HG02885 (cell line): ENCODE measurements around the gene LYL1.

Experiments used
- ATAC-seq: cut with Tn5 transposase; IDR thresholded peaks from one replicate; pipeline ENCODE4 v1.9.1; 2021; ENCODE audit warnings: mild to moderate bottlenecking; ENCODE audit not compliant: unreplicated experiment, poor library complexity

LYL1 gene

GRCh38 chr19:13060964-13061927 lies 41.4 kb downstream of the LYL1 start:
- no peak for ATAC-seq

DNA sequence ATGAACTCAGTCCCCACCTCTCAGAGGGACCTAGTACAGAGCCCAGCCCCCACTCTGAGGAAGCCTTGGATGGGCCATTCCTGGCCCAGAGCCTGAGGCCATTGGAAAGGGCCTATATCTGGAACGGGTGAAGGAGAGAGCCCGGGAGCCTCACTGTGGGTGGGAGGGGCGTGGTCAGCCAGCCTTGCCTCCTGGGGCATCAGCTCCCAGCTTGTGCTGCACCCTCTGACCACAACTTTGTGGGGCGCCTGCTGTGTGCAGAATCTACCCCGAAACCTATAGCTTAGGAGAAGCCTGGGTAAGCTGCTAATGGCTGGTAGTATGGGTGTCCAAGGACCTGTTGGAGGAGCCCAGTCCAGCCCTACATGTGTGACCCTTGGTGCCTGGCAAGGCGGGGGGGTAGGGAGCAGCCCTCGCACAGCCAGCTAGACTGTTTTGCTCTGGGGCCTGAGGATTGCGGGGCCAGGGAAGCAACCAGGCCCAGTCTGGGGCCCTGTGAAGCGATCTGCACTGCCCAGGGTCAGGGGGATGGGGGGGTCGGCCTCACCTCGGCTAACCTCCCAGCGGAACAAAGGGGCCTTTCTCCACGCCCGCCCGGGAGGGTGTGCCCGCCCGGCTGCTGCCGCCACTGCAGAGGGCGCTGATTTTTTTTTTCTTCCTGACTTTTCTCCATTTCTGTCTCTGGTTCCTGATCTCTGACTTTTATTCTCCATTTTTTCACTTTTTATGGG lies 42.3 kb downstream of the LYL1 start:
- no peak for ATAC-seq

DNA sequence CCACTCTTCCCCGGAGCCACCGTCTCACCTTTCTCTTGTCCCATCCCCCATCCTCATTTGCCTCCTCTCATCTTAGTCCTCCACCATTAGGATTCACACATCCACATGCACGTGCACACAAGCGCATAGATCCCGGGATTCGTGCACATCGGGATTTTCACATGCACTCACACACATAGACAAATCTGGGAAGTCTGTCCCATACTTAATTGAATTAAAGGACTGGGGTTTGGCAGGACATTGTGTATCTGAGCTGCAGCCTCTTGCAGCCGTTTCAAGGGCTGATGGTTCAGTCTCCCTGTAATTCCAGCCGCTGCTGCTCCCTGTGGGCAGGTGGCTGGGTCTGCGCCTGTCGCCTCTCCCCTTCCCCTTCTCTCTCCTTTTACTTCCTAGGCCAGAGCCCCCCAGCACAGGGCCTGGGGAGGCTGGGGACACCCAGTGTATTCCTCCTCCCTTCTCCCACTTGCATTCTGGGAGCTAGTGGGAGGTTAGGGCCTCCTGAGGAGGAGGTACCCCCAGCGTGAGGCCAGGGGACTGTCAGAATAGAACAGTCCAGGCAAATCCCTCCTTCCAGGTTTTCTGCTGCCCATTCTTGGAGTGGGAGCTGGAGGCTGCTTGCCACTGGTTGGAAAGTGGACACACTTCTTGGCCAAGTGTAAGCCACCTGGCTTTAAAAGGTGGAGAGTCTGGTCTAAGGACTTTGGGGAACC lies 43.6 kb downstream of the LYL1 start:
- ATAC-seq: no peak

GRCh38 chr19:13057744-13058143 lies 44.9 kb downstream of the LYL1 start:
- no peak for ATAC-seq

GRCh38 chr19:13057147-13057572 lies 45.5 kb downstream of the LYL1 start:
- ATAC-seq: no peak

- ATAC-seq: no peak
Measured at GRCh38 chr19:13056052-13056660, 46.5 kb downstream of the LYL1 start.

DNA sequence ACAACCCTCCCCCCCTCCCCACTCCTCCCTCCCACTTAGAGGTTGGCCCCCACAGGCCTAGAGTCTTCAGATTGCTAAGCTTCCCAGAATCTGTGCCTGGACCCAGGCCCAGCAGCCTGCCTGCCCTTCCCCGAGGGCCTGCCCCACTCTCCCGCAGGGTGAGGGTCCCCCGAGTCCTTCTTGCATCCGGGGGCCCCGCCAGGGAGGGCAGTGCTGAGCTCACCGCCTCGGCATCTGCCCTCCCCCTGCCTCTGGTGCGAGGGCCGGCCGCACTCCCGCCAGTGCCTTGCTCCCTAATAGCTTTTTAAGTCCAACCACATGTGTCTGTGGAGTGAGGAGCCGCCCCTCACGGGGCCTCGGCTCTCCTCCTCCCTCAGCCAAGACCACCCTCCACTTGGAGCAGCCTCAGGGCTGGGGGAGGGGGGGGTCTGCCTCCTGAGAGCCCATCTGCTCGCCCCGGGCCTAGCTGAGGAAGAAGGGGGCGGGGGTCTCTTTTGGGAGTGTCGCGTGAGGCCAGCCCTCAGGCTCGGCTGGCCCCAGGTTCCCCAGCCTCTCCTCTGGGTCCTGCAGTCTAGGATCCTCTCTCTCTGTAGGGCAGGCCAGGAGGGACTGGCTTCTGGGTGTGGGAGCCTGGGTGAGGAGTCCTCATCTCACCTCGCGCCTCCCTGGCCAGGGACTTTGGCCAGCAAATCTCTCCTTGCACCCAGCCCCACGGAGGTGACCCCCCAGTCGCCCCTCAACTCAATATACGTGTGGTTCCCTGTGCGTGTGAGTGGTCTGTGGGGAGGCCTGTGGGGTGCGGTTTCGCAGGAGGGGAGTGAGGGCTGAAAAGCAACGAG lies 47.2 kb downstream of the LYL1 start:
- ATAC-seq: no peak

DNA sequence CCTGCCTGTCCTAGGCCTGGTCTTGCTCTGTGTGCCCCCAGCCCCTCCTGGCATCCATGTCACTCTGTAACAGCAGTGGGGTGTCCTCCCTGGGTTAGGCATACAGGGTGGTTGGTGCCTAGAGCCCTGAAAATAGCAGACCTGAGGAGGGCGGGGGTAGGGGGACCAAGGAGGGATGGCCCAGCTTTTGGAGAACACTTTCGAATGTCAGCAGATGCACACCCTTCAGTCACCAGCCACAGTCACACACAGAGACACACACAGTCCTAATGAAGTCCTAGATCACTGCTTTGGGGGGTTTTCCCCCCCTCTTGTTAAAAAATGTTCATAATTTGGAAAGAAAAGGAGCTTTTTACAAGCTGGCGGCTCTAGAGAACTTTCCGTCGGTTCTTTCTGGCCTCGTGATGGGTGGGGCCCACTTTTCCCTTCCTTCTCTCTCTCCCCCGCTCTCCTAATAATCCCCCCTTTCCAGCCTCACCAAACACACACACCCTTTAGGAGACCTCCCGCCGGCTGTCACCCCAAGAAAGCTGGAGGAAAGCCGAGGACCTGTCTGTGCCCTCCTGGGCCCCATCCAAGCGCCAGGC lies 47.9 kb downstream of the LYL1 start:
- no peak for ATAC-seq

DNA sequence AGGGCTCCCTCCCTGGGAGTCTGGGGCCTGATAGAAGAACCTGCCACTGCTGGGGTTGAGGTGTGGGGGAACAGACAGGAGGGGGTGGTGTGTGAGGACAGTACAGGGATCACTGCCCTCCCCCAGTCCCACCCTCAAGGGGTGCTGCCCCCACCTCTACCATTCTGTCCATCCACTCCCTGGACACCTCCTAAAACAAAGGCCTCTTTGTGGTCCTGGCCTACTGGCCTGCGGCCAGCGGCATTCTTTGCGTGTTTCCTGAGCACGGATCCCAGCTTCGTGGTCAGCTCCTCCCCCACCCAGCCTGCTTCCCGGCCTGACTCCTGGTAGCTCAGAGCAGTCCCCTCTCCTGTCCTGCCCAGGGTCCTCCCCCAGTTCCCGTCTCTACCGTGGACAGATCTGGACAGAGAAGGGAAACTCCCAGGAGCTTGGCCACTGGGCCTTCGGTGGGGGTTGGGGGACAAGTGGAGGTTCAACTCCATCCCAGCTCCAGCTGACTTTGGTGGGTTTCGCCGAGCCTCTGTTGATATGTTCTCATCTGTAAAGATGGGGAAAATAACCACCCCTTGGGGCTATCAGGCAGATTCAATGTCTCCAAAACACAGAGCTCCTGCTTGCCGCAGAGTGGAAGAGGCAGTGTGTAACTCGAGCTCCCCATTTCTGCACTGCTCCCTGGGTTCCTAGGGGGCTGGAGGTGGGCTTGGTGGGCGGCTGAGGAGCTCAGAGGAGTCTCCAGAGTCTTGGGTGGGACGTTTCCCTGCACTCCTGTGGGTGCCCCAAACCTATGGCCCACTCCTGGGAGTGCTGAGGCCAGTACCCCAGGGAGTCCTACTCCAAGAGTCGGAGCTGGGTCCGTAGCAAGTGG lies 48.7 kb downstream of the LYL1 start:
- ATAC-seq: no peak

DNA sequence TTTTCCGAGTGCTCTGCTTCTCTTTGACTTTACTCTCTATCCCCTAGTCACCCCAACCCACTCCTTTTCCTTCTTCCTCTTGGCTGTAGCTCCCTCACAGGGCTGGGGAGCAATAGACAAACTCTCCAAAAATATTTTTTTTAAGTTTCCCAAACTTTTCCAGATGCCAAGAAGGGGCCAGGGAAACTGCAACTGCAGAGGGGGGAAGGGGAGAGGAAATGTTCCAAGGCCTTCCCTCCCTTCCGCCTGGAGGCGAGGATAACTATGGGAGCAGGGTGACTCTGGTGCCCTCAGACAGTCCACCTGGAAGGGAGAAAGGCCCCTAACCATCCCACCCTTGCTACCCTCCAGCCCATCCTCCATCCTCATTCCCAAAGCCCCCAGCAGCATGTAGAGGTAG lies 49.4 kb downstream of the LYL1 start:
- ATAC-seq: no peak

- no peak for ATAC-seq
Measured at GRCh38 chr19:13052447-13053175, 50.0 kb downstream of the LYL1 start.

DNA sequence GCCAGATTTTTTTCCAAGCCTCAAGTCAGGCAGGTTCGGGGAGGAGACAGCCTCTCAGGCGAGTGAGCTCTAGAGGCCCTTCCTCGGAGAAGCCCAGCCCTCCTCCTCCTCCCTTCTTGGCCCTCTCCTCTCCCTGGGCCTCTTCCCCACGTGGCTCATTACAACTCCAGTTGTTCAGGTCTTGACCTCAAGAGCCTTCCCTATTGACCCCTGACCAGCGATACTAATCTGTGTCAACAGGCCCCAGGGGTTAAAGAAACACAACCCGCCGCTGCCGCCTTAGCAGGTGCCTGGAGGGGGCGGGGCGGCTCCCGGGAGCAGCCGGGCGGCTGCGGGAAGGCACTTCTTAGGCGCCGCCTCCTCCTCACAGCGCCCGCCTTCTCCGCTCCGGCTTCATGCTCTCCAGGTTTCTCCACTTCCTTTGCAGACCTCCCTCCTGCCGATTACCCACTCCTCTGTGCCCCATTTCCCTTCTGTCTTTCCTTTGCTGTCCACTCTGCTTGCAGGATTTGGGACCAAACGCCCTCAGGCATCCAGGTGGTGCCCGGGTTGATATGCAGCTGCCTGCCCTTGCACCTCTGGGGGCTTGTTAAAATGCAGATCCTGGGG lies 51.0 kb downstream of the LYL1 start:
- ATAC-seq: no peak

GRCh38 chr19:13050274-13050673 lies 52.4 kb downstream of the LYL1 start:
- ATAC-seq: no peak
